ENCODE data around the gene RETN. TPM values are rescaled to one million over a fixed set of nuclear protein-coding genes. Genes with fewer than 3 reads are reported as not detected.

Gene RETN
- total RNA-seq, 6 experiments from 2014 or later: 0.63 to 2.4 TPM; not detected in 4

GRCh38 chr19:7670790-7671189 lies 1.9 kb downstream of the RETN start:
- 31% methylated on average over 4 of the region's 9 CpGs for WGBS (ENCODE audit: insufficient coverage, low coverage, low lambda C conversion rate, missing lambda C conversion rate)

GRCh38 chr19:7672522-7672921 lies 3.7 kb downstream of the RETN start:
- DNase-seq (no peak), ATAC-seq (no peak)
- Histone ChIP-seq H3K4me1 (no peaks in the 10 kb centered on the region), H3K9me3 (no peaks in the 10 kb centered on the region), H3K4me3 (no peak overlapping the region), H3K27me3 (no peaks in the 10 kb centered on the region), H3K27ac (no peak overlapping the region), H3K36me3 (no peaks in the 10 kb centered on the region)
- intact Hi-C loops (cut with DNase I): no loop called here
- TF ChIP-seq CTCF (IDR thresholded peaks at IDR 0.05) (no peak), POLR2A (IDR thresholded peaks at IDR 0.05) (no peak)
- 46% methylated on average over 6 of the region's 9 CpGs for WGBS (ENCODE audit: insufficient coverage, low coverage, low lambda C conversion rate, missing lambda C conversion rate)

More at GRCh38 chr19:7670790-7671189, 1.9 kb downstream of the RETN start:
- H3K9me3 ChIP-seq: no peaks in the 10 kb centered on the region
- no peaks in the 10 kb centered on the region for H3K4me1 ChIP-seq
- H3K27me3 ChIP-seq: no peaks in the 10 kb centered on the region
- H3K4me3 ChIP-seq: no peak overlapping the region
- DNase-seq (no peak), ATAC-seq (no peak)
- H3K36me3 ChIP-seq: no peaks in the 10 kb centered on the region
- H3K27ac ChIP-seq: no peak overlapping the region
- intact Hi-C loops (cut with DNase I): no loop called here
- TF ChIP-seq POLR2A (IDR thresholded peaks at IDR 0.05): no peak
- TF ChIP-seq CTCF (IDR thresholded peaks at IDR 0.05): no peak

- DNase-seq (peak; percentile 67 to 78 (median 73)), ATAC-seq (peak; percentile 77 to 93 (median 82))
- Histone ChIP-seq H3K9me3 (no peaks in the 10 kb centered on the region), H3K27ac (no peak overlapping the region), H3K27me3 (no peaks in the 10 kb centered on the region), H3K4me1 (no peaks in the 10 kb centered on the region), H3K36me3 (no peaks in the 10 kb centered on the region), H3K4me3 (no peak overlapping the region)
- intact Hi-C loops (cut with DNase I): loop anchor here (5.0 kb wide), 2 partner anchors 102 to 107 kb away; no protein-coding TSS in a partner anchor
- WGBS (ENCODE audit: insufficient coverage, low coverage, low lambda C conversion rate, missing lambda C conversion rate): 33% methylated on average over 15 of the region's 21 CpGs
- TF ChIP-seq POLR2A (IDR thresholded peaks at IDR 0.05) (no peak), CTCF (IDR thresholded peaks at IDR 0.05) (no peak)
Observed at GRCh38 chr19:7674010-7675005, 5.5 kb downstream of the RETN start.

GRCh38 chr19:7676376-7676775 lies 7.5 kb downstream of the RETN start:
- 29% methylated on average over 5 of the region's 7 CpGs for WGBS (ENCODE audit: insufficient coverage, low coverage, low lambda C conversion rate, missing lambda C conversion rate)
- H3K27me3 ChIP-seq: no peaks in the 10 kb centered on the region
- intact Hi-C loops (cut with DNase I): loop anchor here (5.0 kb wide), 2 partner anchors 104 to 109 kb away; no protein-coding TSS in a partner anchor
- DNase-seq: no peak
- no peak overlapping the region for H3K27ac ChIP-seq
- H3K36me3 ChIP-seq: no peaks in the 10 kb centered on the region
- peaks cover 0 to 9% (median 4%) of the 10 kb centered on the region in 4 donors for H3K4me1 ChIP-seq
- H3K9me3 ChIP-seq: no peaks in the 10 kb centered on the region
- TF ChIP-seq CTCF (IDR thresholded peaks at IDR 0.05): no peak
- TF ChIP-seq POLR2A (IDR thresholded peaks at IDR 0.05): no peak
- no peak for ATAC-seq
- no peak overlapping the region for H3K4me3 ChIP-seq
